ENCODE data around the gene C1orf159. TPM values are rescaled to one million over a fixed set of nuclear protein-coding genes. Genes with fewer than 3 reads are reported as not detected.

C1orf159 gene
- total and polyA plus RNA-seq, 9 of the 15 experiments (the other 6 are each of a cell fraction or from before 2014, with no cell fraction given) = 0.28 to 54.9 (median 10.6) TPM

GRCh38 chr1:1063945-1064831, 51.7 kb downstream of the C1orf159 start (continued):
- TF ChIP-seq MTA2 (IDR thresholded peaks at IDR 0.05; ENCODE audit: low read depth) (no peak; the same call in 1 of the 2 replicates), ZNF41 (CRISPR knock-in tag; conservative IDR thresholded peaks at IDR 0.05) (no peak), NFRKB (IDR thresholded peaks at IDR 0.05; ENCODE audit: low read depth) (no peak), NFATC3 (IDR thresholded peaks at IDR 0.05) (no peak), ZNF347 (CRISPR knock-in tag; IDR thresholded peaks at IDR 0.05; ENCODE audit: low read depth) (no peak), FOXP4 (CRISPR knock-in tag; IDR thresholded peaks at IDR 0.05; ENCODE audit: borderline replicate concordance) (peak; percentile 49; the same call in 1 of the 2 replicates), ATF3 (IDR thresholded peaks at IDR 0.05) (peak; percentile 99), ATF3 (CRISPR knock-in tag; conservative IDR thresholded peaks at IDR 0.05) (peak; percentile 97), USF2 (CRISPR knock-in tag; IDR thresholded peaks at IDR 0.05) (no peak), PURB (CRISPR knock-in tag; IDR thresholded peaks at IDR 0.05; ENCODE audit: low read depth) (no peak), PBX2 (CRISPR knock-in tag; IDR thresholded peaks at IDR 0.05; ENCODE audit: low read depth) (no peak), PBX2 (tag; conservative IDR thresholded peaks at IDR 0.05; ENCODE audit: low read depth) (no peak), HINFP (tag; conservative IDR thresholded peaks at IDR 0.05; ENCODE audit: low read depth) (no peak), NFIC (IDR thresholded peaks at IDR 0.05) (no peak; the same call in 1 of the 2 replicates), BCLAF1 (IDR thresholded peaks at IDR 0.05; ENCODE audit: borderline replicate concordance in 1 of 2, control insufficient read depth in 1 of 2, low read depth in 2 of 2, low read length in 1 of 2) (no peak)
